Amniotic stem cell (primary cell): ENCODE measurements around the gene OAS1.
A peak's percentile ranks its signal among the peaks of the same experiment; 100 is the strongest.
"Not testable (repeated sequence)": the region's sequence is repeated elsewhere in the genome, so short reads cannot be mapped to it uniquely, and the experiment has no call there.

Experiments
- DNase-seq: peaks from one replicate; lab custom pipeline; 2025; lab: John Stamatoyannopoulos, UW

The OAS1 gene

DNA sequence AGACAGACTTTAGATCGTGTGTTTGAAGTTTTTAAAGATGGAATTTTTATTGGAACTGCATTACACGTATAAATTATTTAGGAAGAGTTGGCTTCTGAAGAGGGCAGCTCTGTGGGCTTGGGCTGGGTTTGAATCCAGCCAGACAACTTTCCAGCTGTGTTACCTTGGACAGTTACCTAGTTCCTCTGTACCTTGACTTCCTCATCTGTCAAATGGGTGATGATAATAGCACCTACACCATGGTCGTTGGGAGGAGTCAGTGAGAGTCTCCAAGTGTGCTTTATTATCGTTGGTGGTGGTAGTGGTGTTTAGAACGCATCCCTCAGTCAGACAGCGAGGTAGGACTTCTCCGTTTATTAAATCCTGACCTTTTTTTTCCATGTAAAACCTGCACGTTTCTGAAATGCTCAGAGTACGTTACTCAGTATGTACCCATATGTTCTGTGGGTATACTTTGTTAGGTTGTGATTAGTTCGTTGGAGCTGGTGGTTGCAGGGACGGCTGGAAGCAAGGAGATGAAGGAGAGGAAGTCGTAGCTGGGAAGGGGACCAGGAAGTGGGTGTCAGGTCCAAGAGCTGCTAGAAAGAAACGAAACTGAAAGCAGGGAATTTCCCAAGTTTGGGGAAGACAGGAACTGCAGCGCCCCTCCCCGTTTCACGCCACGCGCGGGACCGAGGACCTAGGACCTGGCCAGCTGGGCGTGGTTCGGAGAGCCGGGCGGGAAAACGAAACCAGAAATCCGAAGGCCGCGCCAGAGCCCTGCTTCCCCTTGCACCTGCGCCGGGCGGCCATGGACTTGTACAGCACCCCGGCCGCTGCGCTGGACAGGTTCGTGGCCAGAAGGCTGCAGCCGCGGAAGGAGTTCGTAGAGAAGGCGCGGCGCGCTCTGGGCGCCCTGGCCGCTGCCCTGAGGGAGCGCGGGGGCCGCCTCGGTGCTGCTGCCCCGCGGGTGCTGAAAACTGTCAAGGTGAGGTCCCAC lies 31.3 kb downstream of the OAS1 start, which contains the start of gene OAS3:
OAS3 (plus strand) TSS at position 734 of the 979 bp plus-strand sequence; CDS start at position 791, 57 bp downstream.
- DNase-seq: peak; percentile 27

DNA sequence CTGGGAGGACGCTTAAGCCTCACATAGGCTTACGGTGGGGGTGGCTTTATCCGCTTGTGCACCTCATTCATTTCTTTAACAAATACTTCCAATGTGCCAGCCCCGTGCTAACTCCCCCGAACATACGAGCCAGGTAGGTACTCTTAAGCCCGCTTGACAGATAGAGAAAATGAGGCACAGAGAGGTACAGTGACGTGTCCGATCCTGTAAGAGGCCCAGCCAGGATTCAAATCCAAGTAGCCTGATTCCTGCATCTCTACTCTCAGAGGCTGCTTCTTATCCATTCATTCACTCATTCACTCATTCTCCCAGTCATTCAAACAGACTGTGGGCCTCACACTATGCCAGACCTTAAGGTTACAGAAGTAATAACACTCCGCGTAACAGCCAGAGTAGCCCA lies 32.0 kb downstream of the OAS1 start:
- DNase-seq: no peak

DNA sequence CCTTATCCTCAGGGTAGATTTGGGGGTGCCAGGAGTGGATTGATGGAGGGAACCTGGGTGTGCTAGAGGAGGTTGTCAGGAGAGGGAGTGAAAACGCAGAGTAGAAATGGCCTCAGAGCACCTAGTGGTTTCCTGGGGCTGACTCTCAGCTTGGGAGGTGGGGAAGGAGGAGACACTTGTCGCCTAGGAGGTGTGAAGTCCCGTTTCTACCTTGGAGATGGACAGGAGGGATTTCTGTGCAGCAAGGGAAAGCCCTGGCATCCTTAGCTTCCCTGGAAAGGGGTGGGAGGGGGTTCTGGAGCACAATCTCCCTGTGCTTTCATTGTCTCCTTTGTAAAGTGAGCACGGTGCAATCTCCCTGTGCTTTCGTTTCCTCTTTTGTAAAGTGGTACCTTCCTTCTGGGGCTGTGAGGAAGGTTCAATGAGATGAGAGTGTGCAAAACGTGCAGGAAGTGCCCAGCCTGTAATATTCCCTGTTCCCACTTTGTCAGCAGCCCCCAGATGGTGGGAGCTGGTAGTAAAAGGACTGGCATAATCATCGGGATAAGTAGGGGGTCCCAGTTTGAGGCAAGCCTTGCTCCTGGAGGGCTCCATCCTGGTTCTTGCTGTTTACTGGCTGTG lies 33.1 kb downstream of the OAS1 start:
- no peak for DNase-seq

DNA sequence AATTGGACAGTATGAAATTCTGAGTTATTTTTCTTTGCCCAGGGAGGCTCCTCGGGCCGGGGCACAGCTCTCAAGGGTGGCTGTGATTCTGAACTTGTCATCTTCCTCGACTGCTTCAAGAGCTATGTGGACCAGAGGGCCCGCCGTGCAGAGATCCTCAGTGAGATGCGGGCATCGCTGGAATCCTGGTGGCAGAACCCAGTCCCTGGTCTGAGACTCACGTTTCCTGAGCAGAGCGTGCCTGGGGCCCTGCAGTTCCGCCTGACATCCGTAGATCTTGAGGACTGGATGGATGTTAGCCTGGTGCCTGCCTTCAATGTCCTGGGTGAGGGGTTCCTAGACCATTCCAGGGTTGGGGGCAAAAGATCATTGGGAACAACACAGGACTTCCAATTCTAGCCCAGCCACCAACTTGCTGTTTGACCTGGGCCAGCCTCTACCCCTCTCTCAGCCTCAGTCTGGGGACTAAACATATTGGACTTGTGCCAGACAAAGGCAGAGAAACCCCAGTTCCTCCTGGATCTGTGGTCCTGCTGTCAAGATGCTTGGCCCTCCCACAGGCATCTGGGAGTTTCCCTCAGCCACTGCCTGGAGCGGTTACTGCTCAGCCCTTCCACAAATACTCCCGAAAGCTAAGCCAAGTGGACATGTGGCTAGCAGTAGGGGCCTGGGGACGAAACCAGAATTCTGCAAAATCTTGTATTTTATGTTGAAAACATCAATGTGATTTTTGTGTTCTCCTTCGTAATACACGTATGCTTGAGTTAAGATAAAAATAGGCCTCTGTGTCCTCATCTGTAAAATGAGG lies 35.0 kb downstream of the OAS1 start:
- DNase-seq: no peak

DNA sequence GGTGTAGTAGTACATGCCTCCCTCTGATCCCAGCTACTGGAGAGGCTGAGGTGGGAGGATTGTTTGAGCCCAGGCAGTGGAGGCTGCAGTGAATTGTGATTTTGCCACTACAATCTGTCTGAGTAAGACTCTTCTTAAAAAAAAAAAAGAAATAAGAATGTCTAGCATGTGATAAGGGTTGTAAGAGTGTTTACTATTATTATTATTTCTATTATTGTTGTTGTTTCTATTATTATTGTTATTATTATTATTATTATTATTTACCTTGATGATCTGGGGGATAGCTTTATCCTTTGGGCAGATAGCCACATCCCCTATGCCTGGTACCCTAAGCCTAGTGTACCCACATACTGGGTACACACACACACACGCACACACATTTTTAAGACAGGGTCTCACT lies 35.8 kb downstream of the OAS1 start:
- DNase-seq: no peak

DNA sequence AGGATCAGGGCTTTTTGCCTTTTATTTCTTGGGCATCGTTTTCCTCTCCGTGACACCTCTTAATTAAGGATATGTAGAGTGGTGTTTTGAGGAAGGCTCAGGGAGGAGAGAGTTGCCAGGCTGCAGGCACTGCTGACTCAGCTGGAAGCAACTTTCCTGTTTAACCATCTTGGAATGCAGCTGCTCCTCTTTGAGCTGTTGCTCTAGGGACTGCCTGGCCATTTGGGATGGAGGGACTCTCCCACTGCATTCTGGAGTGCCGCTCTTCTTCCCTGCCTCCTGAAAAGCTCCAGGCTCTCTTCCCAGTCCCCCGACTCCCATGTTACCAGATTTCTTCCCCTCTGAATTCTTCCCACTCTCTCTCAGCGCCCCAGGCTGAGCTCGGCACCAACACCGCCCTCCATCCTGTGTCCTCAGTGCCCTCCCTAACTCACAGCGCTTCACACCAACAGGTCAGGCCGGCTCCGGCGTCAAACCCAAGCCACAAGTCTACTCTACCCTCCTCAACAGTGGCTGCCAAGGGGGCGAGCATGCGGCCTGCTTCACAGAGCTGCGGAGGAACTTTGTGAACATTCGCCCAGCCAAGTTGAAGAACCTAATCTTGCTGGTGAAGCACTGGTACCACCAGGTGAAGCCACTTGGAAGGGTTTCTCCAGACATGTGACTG lies 37.4 kb downstream of the OAS1 start:
- no peak for DNase-seq

DNA sequence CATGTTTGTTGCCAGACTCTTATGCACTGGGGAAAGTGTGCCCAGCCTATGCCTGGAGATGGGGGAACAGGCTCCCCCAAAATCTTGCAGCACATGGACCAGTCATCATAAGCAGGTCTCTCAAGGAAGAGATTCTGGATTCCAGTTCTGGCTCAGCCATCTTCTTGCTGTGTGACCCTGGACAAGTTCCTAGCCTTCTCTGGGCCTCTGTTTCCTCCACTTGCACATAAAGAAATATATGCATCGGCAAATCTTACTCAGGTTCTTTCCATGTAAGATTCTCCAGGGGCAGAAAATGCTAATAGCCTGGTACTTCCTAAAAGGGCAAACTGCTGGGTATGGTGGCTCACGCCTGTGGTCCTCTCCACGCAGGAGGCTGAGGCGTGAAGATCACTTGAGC lies 38.8 kb downstream of the OAS1 start:
- no peak for DNase-seq

DNA sequence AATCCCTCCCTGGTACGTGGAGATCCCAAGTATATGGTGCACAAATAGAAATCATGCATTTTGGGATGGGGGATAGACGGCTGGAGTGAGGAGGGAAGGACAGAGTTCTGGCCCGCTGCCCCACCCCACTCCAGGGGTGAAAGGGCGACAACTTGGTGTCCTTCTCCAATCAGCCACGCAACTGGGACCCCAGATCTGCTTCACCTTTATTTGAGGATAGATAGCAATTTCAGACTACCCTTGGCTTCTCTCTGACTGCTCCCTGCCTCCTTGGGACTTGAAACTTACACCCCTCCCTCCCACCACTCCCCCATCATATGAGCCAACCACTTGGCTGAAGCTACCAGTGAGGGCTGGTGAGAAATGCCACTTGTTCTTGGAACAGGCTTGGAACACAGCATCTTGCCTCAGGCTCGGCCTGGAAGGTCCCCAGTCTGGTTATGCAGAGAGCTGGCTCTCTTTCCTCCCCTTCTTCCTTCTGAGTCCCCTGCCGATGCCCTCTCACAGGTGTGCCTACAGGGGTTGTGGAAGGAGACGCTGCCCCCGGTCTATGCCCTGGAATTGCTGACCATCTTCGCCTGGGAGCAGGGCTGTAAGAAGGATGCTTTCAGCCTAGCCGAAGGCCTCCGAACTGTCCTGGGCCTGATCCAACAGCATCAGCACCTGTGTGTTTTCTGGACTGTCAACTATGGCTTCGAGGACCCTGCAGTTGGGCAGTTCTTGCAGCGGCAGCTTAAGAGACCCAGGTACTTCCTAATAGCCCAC lies 39.7 kb downstream of the OAS1 start:
- DNase-seq: no peak

DNA sequence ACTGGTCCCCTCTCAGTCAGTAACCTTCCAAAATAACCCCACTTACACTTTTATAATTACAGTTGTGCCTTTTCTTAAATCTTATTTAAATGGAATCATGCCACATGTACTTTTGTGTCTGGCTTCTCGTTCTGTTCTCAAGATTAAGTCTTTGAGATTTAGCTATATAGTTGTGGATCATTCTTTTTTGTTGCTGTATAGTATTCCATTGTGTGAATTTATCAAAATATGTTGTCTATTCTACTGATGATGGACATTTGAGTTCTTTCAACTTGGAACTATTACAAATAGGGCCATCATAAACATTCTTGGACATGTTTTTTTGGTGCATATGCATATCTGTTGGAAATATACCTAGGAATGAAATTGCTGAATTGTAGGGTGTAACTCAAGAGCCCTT lies 40.6 kb downstream of the OAS1 start:
- no peak for DNase-seq

DNA sequence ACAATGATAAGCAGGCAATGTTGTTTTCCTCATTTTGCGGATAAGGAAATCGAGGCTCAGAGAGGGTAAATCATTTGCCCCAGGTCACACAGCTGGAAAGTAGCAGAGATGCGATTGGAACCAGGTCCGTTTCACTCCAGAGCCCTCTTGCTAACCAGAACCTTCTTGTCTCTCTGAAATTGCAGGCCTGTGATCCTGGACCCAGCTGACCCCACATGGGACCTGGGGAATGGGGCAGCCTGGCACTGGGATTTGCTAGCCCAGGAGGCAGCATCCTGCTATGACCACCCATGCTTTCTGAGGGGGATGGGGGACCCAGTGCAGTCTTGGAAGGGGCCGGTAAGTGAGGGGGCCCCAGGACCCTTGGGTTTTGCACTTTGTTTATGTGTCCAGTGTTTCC lies 41.0 kb downstream of the OAS1 start:
- no peak for DNase-seq

DNA sequence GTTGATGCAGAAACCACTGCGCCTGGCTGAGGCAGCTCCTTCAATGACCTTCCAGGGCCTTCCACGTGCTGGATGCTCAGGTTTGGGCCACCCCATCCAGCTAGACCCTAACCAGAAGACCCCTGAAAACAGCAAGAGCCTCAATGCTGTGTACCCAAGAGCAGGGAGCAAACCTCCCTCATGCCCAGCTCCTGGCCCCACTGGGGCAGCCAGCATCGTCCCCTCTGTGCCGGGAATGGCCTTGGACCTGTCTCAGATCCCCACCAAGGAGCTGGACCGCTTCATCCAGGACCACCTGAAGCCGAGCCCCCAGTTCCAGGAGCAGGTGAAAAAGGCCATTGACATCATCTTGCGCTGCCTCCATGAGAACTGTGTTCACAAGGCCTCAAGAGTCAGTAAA lies 42.0 kb downstream of the OAS1 start:
- no peak for DNase-seq

DNA sequence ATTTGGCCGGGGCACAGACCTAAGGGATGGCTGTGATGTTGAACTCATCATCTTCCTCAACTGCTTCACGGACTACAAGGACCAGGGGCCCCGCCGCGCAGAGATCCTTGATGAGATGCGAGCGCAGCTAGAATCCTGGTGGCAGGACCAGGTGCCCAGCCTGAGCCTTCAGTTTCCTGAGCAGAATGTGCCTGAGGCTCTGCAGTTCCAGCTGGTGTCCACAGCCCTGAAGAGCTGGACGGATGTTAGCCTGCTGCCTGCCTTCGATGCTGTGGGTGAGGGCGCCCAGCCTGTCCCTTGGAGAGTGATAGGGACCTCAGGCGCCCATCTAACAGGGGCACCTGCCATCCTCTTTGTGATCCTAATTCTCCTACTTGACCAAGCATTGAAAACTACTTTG lies 43.9 kb downstream of the OAS1 start:
- DNase-seq: no peak

DNA sequence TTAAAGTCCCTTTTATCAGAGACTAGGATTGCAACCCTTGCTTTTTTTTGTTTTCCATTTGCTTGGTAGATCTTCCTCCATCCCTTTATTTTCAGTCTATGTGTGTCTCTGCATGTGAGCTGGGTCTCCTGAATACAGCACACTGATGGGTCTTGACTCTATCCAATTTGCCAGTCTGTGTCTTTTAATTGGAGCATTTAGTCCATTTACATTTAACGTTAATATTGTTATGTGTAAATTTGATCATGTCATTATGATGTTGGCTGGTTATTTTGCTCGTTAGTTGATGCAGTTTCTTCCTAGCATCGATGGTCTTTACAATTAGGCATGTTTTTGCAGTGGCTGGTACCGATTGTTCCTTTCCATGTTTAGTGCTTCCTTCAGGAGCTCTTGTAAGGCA lies 50.4 kb downstream of the OAS1 start:
- not testable (repeated sequence) for DNase-seq

DNA sequence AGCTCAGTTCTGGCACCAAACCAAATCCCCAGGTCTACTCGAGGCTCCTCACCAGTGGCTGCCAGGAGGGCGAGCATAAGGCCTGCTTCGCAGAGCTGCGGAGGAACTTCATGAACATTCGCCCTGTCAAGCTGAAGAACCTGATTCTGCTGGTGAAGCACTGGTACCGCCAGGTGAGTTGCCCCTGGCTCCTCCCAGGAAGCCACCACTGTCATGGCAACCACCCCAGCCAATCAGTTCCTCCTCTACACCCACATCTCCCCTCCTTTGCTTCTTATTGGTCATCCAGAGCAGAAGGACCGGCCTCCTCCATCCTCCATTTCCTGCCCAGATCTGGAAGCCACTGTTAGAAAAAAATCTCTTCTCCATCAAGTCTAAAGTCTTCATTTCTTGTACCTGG lies 54.3 kb downstream of the OAS1 start:
- DNase-seq: no peak

DNA sequence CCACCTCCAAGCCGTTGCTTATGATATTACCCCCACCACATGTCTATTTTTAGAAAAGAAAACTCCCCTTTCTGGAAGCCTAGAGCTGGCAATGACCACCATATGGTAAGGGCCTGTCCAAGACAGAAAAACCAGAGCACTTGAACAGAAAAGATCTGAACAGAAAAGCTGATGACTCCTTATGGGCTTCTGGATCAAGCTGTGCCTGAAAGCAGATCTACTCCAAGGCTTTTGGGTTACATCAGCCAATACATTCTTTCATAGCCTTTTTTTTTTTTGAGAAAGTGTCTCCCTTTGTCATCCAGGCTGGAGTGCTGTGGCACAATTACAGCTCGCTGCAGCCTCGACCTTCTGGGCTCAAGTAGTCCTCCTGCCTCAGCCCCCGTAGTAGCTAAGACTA lies 54.8 kb downstream of the OAS1 start:
- no peak for DNase-seq

DNA sequence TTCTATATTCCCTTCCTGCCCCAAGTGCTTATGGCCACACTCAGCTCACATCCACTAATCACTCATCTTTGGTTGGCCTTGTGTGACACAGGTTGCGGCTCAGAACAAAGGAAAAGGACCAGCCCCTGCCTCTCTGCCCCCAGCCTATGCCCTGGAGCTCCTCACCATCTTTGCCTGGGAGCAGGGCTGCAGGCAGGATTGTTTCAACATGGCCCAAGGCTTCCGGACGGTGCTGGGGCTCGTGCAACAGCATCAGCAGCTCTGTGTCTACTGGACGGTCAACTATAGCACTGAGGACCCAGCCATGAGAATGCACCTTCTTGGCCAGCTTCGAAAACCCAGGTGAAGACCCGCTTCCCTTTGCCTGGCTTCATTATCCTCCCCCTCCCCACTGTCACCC lies 55.8 kb downstream of the OAS1 start:
- no peak for DNase-seq

DNA sequence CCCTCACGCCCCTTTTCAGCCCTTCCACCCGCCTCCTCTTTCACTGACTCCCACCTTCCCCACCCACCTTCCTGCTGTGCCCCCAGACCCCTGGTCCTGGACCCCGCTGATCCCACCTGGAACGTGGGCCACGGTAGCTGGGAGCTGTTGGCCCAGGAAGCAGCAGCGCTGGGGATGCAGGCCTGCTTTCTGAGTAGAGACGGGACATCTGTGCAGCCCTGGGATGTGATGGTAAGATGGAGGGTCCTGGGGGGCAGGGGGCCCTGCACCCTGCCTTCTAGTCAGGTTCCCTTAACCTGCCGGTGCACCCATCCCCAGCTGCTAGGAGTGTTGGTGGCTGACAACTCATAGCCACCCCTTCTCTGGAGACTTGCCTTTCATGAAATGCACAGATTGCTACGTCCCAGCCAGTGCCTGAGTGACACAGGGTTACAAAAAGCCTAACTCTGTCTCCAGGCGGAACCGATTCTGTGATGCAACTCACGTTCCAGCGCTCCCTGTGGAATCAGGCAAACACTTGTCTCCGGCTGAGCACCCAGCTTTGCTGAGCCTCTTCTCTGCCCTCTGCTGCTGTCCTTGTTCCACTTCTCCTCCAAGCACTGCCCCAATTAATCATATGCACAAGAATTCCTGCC lies 56.6 kb downstream of the OAS1 start:
- no peak for DNase-seq

DNA sequence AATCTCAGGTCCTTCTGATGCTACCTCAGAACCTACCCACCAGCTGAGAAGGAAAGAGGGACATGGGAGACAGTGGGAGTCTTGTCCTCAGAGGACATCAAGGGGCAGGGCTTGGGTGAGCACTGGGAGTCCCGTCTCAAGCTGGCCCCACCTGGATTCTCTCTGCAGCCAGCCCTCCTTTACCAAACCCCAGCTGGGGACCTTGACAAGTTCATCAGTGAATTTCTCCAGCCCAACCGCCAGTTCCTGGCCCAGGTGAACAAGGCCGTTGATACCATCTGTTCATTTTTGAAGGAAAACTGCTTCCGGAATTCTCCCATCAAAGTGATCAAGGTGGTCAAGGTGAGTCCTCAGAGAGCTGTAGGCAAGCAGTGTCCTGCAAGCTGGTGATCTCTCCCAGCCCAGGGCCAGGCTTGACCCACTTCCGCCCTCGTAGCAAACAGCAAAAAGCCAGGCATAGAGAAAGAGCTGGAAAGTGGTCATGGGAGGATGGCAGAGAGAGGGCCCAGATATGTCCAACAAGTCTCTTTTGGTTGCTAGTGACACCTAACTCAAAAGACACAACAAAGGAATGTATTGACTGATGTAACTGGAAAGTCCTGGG lies 57.4 kb downstream of the OAS1 start:
- DNase-seq: no peak

DNA sequence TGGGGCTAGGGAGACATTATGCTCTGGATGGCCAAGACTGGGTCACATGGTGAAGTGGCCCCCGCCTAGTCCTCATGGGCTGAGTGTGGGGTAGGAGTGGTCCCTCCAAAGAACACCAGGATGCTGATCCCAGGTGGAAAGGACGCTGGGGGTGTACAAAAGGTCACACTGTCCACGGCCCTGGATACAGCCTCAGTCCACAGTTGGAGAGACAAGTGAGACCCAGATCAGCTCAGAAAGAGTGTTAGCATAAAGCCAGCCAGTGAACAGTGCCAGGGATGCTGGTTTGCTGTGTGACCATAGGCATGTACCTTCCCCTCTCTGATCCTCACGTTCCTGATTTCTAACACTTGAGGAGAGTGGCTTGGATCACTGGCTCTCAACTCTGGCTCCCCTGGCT lies 58.2 kb downstream of the OAS1 start:
- DNase-seq: no peak

DNA sequence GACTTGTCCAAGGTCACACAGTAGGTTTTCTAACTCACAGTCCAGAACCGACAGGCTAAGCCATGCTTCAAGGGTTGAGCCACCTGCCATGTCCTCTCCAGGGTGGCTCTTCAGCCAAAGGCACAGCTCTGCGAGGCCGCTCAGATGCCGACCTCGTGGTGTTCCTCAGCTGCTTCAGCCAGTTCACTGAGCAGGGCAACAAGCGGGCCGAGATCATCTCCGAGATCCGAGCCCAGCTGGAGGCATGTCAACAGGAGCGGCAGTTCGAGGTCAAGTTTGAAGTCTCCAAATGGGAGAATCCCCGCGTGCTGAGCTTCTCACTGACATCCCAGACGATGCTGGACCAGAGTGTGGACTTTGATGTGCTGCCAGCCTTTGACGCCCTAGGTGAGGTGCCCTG lies 58.9 kb downstream of the OAS1 start:
- DNase-seq: no peak
